GM10266 (cell line): ENCODE data around the gene KIF26B.

Experiments
- DNase-seq: peaks from one replicate; pipeline ENCODE4 v3.0.0; 2012; ENCODE audit errors: extremely low spot score
- TF ChIP-seq, protein P1 (sequence below): IDR thresholded peaks from 2 replicates; pipeline ENCODE4 v1.5.1; 2012; ENCODE audit warnings: mild to moderate bottlenecking, low read depth; ENCODE audit not compliant: control insufficient read depth, insufficient read depth; ENCODE audit errors: missing control alignments

The KIF26B gene

DNA sequence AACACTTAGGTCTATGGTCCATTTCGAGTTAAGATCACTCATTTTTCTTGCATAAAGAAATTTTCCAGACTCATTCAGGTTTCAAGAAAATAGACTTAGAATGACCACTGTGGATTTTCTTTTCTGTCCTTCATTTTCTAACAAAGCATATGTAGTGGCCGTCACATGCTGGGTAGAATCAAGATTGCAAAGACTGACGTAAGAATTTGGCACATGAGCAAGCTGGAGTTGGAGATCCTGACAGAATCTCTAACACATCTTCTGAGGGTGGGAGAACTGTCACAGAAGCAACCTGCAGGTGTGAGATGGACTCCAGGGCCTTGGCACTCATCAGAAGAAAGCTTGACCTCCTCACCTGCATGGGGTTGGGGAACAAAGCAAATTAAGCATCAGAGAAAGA, 28.6 kb downstream of the KIF26B start:
- DNase-seq: no peak
- TF ChIP-seq, protein P1, sequence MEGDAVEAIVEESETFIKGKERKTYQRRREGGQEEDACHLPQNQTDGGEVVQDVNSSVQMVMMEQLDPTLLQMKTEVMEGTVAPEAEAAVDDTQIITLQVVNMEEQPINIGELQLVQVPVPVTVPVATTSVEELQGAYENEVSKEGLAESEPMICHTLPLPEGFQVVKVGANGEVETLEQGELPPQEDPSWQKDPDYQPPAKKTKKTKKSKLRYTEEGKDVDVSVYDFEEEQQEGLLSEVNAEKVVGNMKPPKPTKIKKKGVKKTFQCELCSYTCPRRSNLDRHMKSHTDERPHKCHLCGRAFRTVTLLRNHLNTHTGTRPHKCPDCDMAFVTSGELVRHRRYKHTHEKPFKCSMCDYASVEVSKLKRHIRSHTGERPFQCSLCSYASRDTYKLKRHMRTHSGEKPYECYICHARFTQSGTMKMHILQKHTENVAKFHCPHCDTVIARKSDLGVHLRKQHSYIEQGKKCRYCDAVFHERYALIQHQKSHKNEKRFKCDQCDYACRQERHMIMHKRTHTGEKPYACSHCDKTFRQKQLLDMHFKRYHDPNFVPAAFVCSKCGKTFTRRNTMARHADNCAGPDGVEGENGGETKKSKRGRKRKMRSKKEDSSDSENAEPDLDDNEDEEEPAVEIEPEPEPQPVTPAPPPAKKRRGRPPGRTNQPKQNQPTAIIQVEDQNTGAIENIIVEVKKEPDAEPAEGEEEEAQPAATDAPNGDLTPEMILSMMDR: no peak

DNA sequence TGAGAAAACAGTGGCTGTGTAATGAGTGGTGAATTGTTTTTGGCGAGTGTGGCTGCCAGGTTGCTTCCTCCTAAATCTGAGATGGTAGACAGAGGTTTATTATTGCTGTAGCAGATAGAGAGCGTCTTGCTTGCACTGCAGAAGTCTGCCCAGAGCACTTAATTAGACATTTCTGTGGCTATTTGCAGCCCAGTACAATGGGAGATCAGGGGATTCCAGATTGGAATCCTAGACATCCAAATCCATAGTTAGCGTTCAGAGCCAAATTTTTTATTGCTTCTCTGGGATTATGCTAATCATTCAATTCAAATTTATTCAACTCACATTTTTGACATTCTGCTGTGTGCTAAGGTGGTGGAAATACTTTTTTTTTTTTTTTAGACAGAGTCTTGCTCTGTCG, 30.0 kb downstream of the KIF26B start:
- DNase-seq: no peak
- TF ChIP-seq, protein P1: no peak

DNA sequence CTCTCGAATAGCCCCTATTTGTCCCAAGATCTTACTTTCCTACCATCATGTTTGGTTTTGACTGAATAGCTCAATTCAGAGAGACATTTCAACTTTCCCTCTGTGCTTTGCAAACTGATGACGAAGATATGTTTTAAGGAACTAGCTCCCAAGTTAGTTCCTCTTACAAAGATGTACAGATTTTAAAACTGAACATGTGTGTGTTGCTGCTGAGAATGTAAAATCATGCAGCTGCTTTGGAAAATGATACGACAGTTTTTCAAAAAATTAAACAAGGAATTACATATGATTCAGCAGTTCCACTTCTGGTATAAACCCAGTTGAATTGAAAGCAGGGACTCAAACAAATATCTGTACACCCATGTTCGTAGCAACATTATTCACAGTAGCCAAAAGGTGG, 33.6 kb downstream of the KIF26B start:
- DNase-seq: no peak
- TF ChIP-seq, protein P1: no peak

GRCh38 chr1:245195398-245195797, 40.6 kb downstream of the KIF26B start:
- no peak for DNase-seq
- TF ChIP-seq, protein P1: no peak

DNA sequence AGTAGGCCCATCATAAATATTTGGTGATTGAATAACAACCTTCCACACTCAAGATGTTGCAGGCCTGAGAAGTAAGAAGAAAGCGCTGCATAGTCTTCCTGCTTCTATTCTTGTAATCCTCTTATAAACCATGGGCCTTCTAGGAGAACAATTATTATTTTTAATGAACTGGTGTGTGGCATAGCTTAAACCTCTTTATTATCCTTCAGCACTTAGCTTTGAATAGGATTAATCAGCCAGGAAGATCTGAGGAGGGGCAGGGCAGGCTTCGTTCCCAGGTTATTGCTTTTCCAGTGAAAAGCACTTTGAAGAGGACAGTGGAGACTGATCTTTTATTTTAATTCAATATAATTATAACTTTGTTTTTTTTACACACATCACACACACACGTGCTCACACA, 42.3 kb downstream of the KIF26B start:
- DNase-seq: no peak
- TF ChIP-seq, protein P1: no peak

DNA sequence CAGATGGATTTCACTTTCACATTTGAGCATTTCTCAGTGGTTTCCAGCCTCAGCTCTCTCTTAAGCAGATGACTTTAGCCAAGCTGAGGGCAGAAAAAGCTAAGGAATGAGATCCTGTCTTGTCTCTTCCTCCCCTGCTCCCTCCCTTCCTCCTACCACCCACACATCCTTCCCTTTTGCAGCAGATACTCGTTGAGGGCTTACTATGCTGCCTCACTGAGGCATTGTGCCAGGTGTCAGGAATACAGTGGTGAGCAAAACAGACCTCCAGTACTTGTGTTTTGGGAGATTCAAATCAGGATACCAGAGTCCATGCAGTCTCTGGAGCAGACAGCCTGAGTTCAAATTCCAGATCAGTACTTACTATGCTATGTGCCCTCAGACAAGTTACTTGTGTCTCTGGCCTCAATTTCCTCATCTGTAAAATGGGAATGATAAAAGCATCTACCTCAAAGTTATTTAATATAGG, 43.2 kb downstream of the KIF26B start:
- TF ChIP-seq, protein P1: no peak
- DNase-seq: no peak

GRCh38 chr1:245198748-245199516, 44.1 kb downstream of the KIF26B start:
- TF ChIP-seq, protein P1: no peak
- no peak for DNase-seq
